Inflammatory macrophage treated with lipopolysaccharide for 4 hours (primary cell): Measurements from ENCODE around the gene GCC2.
"Not testable (repeated sequence)": the region's sequence is repeated elsewhere in the genome, so short reads cannot be mapped to it uniquely, and the experiment has no call there.

Experiments used
- DNase-seq: peaks from one replicate; pipeline ENCODE4 v3.0.0-alpha.2; 2020

The GCC2 gene, protein sequence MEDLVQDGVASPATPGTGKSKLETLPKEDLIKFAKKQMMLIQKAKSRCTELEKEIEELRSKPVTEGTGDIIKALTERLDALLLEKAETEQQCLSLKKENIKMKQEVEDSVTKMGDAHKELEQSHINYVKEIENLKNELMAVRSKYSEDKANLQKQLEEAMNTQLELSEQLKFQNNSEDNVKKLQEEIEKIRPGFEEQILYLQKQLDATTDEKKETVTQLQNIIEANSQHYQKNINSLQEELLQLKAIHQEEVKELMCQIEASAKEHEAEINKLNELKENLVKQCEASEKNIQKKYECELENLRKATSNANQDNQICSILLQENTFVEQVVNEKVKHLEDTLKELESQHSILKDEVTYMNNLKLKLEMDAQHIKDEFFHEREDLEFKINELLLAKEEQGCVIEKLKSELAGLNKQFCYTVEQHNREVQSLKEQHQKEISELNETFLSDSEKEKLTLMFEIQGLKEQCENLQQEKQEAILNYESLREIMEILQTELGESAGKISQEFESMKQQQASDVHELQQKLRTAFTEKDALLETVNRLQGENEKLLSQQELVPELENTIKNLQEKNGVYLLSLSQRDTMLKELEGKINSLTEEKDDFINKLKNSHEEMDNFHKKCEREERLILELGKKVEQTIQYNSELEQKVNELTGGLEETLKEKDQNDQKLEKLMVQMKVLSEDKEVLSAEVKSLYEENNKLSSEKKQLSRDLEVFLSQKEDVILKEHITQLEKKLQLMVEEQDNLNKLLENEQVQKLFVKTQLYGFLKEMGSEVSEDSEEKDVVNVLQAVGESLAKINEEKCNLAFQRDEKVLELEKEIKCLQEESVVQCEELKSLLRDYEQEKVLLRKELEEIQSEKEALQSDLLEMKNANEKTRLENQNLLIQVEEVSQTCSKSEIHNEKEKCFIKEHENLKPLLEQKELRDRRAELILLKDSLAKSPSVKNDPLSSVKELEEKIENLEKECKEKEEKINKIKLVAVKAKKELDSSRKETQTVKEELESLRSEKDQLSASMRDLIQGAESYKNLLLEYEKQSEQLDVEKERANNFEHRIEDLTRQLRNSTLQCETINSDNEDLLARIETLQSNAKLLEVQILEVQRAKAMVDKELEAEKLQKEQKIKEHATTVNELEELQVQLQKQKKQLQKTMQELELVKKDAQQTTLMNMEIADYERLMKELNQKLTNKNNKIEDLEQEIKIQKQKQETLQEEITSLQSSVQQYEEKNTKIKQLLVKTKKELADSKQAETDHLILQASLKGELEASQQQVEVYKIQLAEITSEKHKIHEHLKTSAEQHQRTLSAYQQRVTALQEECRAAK (N-terminal part only)

DNA sequence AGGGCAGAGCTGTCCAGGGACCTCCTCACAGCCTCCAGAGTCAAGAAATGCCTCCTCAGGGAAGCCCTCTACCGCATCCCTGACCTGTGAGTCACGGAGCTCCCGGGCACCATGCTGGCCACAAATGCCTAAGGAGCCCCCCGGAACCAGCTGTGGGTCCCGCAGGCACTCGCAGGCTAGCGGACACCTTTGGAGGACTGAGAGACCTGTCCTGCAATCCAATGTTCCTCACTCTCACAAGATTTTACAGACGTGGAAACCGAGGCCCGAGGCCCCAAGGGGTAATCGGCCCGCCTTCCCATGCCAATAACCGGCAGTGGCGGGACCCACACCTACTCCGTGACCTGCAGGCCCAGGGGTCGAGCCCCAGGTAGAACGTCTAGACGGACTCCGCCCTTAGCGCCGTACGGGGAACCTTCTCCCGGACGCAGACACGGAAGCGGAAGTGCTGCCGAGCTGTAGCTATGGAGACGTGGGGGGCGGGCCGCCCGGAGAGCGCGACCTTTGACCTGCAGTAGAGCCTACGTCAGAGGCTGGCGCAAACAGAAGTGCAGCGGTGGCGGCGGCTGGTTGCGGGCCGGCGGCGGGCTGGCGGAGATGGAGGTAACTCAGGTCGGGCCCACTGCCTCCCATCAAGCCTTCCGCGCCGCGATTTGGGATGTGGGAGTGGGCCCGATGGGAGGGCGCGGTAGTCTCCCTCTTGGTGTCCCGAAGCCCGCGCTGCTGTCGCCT, at the start of gene GCC2:
Gene GCC2, plus strand, starts transcription at position 529 of the 732 bp plus-strand sequence. Its CDS starts 69 bp downstream, at position 598.
- DNase-seq: peak; percentile 96

DNA sequence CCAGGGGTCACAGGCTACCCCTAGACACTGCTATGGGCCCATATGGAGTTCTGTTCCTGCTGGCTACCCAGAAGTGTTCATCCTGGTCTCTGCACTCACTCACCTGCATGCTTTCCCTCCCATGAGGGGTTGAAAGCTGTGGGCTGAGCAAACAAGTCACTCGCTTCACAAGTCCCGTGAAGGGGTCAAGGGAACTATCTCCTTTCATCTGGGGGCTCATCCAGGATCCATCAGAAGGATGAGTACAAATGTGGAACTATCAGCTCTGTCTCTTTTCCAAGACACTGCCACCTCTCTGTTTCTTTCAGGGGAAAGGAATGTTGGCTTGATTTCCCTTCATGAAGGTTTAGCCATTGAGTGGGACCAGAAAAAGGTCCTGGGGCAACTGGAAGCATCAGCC, 49.5 kb upstream of the GCC2 start:
- DNase-seq: no peak

DNA sequence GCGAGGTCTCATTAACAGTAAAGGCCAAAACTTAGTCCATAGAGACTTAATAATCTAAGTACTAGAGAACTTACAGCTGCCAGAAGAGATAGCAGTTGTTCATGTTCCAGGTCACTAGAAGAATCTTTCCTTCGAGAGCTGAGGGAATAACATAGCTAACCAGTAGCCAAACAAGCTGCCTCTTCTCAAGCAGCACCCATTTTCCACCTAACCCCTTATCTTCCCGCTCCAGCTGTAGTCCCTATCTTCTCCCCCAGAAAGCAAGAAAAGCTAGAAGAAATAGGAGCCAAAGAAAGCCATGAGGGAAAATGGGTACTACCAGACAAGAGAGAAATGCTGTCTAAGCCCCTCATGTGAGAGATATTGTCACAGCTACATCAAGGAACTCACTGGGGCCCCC, 47.2 kb upstream of the GCC2 start:
- no peak for DNase-seq

DNA sequence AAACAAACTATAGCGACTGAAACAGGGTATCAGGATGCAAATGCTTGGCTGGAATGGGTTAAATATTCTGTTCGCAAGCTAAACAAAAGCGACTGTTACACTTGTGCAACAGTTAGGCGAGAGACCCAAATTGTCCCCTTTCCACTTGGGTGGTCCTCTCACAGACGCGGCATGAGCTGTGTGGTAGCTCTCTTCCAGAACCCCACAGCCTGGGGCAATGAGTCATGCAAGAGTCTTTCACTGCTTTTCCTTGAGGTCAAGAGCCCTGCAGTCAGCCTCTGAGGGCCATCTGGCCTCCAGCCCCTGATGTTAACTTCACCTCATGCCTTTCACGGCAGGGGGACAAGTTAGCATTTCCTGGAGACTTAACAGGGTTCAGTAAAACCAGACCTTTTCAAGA, 45.5 kb upstream of the GCC2 start:
- DNase-seq: no peak

DNA sequence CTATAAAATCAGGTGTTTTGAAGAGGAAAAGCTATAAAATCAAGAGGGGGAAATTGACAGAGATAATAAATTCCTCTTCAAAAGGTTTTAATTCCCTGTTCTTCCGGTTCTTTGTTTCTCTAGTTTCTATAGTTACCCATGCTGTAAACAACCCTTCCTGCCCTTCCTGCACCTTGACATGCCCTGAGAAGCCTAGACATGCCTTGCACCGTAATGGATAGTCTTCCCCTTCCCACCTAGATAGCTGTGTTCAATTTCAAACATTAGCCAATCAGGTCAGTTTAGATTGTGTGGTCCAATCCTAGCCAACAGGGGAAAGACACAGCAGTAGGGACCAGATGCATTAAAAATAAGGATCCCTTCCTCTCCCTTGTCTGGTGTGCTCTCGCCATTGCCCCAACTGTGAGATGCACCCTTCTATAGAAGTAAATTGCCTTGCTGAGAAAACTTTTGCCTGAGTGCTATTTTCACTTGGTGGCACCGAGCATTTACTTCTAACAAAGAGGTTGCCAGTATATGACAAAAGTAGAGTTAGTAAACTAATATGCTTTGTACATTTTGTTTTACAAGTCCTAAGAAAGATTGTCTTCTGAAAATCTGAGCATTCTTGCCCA, 44.1 kb upstream of the GCC2 start:
- no peak for DNase-seq

DNA sequence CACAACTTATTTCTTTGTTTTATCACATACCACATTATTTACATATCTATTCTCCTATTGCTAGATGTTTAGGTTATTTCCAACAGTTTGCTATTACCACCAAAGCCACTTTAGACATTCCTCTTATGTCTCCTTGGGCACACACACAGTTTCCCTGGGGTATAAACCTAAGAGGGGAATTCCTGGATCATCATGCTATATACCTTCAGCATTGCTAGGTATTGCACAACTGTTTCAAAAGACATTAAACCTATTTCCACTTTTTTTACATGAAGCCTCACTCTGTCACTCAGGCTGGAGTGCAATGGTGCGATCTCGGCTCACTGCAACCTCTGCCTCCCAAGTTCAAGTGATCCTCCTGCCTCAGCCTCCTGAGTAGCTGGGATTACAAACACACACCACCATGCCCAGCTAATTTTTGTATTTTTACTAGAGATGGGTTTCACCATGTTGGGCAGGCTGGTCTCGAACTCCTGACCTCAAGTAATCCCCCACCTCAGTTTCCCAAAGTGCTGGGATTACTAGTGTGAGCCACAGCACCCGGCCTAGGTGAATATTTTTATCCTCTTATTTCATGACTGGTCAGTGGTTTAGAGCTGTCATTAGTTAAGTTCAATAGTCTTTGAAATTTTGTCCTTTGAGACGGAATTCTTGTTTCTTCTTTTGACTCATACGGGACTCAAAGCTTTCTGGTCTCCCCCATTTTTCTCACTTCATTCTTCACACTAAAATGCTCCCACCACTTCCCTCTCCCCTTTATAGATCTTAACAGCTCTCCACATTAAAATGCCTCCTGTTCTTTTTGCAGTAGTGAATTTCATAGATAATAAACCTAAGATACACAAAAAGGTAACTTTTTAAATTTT, 40.9 kb upstream of the GCC2 start:
- DNase-seq: no peak

DNA sequence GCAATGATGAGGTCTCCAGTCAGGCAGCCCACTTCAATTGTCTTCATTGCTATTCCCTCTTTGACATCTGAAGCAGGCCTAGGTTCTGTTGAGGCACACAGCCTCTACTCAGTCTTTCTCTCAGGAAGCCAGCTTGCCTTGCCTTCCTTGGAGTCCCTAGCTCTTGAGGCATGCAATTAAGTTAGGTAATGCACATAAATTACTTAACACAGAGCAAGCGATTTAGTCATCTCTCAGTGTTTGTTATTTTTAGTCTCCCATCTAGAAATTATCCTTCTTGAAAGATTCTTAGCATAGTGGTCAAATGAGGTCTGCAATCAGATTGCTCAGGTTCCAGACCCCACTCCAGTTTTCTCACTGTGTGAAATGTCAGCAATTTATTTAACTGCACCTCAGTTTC, 39.2 kb upstream of the GCC2 start:
- DNase-seq: no peak

DNA sequence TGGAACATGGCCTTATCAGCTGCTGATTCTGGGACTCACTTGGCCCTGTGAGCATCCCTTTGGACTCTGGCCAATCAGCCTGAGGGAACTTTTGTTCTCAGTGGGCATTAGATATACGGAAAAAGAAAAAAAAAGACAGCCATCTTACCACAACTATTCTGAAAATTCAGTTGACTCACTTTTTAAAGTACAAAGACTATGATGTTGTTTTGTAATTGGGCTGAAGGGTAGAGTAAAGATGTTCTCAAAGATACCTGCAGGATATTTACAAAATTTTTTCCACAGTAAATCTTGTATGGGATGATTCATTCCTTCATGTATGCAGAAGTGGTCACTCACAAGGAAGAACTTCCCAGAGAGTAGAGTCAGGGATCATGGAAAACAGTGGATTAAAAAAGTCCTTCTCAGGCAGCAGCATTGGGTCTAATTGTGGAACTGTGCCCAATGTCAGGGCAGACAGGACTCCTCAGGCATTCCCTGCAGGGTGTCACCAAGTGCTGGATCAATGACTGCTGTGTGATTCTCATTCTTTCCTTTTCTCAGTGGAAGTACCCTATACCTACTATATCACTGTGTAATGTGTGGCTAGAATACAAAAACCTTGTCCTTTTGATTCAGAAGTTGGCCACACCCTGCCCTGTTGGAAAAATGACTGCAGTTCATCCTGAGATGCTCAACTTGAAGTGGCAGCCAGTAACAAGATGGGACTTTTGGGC, 35.9 kb upstream of the GCC2 start:
- DNase-seq: no peak

DNA sequence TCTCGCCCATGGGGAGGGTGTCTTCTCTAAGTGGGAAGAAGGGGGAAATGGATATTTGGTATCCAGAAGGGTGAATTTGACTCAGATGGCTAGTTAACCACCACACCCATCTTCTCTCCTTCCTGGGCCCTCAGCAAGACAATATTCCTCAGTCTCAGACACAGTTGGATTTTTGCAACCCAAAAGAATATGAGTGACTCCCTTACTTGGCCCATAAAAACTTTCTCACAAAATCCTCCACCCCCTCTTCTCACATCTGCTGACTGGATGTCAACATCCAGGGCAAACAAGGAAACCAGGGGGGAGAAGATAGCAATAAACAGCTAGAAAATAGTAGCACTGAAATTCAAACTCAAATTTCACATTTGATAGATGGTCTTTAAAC, 35.3 kb upstream of the GCC2 start:
- no peak for DNase-seq

DNA sequence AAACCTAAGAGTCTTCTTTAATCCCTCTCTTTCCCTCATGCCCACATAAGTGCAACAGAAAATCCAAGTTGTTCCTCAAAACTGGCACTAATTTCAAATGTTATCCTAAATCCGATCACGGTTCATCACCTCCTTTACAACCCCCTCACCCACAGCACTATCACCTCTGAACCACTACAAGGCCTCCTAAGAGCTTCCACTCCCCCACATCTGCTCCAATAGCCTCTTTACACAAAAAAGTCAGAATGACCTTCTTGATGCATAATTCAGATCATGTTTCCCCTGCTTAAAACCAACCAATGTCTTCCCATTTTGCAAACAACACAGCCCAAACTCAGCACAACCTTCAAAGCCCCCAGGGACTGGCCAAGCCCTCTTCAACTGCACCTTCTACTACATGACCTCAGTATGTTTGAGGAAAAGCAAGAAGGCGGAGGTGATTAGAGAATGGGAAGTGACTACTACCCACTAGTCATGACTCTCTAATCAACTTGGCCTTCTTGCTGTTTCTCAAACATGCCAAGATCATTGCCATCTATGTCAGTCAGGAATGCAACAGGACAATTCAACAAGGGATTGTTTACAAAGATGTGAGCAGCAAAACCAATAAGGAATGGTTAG, 34.6 kb upstream of the GCC2 start:
- DNase-seq: no peak

DNA sequence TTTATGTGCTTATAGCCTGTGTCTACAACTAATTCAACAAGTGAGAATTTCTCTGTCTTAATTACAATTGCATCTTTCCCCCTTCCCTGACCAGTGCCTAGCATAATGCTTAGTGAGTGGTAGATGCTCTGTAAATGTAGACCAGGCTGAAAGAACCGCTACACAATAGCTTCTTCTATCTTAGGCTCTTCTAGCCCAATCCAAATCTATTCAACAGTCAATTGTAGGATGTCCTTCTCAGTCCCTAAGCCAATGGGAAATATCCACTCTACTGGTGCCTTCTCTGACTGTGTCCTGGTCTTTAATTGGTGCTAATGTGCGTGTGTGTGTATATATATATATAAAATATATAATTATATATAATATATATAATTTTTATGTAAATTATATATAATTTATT, 34.1 kb upstream of the GCC2 start:
- DNase-seq: no peak

DNA sequence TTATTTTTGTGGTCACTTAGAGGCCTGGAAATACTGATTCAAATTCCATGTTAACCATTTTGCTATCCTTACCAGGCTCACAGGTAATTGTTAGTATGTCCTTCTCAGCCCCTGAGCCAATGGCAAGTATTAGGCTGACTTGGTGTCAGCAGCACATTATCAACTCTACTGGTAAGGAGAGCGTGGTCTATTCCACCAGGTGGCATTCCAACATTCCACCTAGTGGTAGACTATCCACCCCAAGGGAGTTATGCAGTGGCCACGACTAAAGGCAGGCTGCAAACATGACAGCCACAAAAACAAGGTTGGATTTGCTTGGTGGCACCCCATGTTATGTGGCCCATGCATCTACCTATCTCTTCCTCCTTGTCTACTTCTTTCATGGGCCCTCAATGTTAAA, 31.8 kb upstream of the GCC2 start:
- no peak for DNase-seq

DNA sequence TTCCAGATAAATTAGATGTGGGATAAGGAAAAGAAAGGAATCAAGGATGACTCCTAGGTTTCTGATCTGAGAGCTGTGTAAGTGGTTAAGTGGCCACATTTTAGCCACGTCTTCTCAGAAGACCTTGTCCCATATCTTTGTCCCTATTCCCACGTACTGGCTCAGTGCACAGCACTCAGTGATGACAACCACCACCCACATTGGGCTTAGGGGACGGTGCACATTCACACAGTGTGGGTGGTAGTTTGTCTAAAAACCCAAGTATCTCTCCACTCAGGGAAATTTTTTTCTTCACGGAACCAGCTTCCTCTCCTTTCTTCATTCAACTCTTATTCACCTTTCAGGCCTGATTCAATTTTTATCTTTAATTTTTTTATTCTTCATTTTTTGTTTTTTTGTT, 30.6 kb upstream of the GCC2 start:
- no peak for DNase-seq

DNA sequence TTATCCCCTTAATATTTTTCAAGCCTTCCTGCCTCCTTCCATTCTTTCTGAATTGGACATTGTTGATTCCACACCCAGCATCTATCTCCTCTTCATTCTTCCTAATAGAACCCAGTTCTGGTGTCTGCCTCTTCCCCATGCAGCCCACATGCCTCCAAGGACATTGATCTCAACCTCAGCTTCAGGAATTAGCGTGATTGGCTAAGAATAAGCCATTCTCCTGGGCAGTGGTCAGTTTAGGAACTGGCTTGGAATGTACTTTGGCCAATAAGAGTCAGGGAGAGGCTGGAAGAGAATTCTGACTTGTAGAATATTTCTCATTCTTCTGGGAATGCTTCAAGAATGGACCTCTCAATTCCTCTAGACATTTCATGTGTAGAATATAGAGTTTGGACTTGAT, 25.9 kb upstream of the GCC2 start:
- no peak for DNase-seq

DNA sequence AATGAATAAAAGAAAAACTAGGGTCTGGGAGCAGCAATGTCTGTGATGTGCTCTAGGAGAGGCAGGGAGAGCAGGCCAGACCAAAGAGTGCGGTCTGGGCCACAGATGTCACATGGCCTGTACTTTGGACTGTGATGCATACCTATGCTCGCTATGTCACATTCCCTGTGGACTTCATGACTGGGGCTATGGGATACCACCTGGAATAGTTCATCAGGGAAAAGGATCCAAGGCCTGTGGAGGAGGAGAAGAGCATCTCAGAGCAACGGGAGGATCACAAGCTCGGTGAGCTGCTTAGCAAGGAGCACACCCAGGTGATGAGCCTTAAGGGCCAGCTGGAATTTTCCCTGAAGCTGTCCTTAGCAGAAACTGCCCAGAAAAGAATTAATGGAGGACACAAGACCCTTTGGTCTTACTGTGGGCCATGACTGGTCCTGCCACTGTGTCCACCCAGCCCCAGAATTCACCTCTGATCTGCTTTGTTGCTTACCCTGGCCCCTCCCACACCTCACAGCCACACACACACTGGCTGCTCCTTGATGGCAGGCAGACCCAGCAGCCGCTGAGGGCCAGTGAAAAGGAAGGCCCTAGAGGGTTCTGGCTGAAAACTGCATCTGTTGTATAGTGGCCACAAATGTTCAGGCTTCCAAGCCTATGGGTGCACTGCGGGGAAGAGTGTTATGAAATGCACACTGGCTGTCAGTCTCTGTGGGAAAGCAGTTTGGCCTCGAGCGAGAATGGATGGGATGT, 25.3 kb upstream of the GCC2 start:
- no peak for DNase-seq

DNA sequence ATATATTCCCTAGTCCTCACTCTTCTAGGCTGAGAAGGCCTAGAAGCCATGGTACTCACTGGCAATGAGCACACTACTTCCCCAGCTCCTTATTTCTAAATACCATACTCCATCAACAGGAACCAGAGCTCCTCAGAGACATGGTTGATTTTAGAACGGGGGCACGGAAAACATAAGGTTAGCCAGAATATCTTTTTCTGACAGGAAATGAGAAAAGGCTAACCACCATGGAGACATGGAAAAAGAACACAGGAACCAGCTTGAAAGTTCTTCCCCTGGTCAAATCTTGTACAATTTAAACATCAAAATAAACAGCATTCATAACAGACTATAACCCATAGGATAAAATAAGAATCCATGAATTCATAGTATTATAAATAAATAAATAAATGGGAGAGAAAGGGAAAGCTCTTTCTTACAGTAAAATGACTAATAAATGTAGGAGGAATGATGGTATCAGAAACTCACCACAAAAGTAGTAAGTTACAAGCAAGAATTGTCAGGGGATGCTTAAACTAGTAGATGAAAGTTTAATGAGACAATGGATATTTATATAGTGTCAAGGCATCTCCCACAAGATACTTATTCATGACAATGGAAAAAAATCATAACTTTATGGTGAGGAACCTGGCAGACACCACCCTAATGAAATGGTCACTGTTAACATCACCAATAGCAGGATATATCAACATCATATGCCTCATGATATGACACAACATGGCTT, 20.6 kb upstream of the GCC2 start:
- DNase-seq: no peak

DNA sequence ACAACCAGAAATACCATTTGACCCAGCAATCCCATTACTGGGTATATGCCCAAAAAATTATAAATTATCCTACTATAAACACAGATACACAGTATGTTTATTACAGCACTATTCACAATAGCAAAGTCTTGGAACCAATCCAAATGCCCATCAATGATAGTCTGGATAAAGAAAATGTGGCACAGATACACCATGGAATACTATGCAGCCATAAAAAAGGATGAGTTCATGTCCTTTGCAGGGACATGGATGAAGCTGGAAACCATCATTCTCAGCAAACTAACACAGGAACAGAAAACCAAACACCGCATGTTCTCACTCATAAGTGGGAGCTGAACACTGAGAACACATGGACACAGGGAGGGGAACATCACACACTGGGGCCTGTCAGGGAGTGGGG, 13.4 kb upstream of the GCC2 start:
- not testable (repeated sequence) for DNase-seq

DNA sequence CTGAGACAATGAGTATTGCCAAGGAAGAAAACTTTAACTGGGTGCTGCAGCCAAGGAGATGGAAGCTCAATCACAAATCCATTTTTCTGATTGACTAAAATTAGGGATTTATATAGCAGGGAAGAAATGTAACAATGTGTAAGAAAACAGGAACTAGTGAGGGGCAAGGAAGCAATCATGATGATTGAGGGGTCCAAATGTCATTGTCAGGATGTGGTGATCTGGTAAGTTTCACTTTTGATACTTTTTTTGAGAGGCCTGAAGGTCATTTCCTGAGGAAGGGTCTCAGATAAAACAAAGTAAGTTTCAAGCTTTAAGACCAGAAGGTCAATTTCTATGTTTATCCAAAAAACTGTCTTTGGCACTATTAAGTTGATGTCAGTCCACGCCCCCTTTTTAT, 12.0 kb upstream of the GCC2 start:
- no peak for DNase-seq
